ENCODE data around the gene NSUN3. TPM values are rescaled to one million over a fixed set of nuclear protein-coding genes. Genes with fewer than 3 reads are reported as not detected.
A peak's percentile ranks its signal among the peaks of the same experiment; 100 is the strongest.

NSUN3 gene
- total RNA-seq, 1 donor from 2014 or later = 18.0 TPM

GRCh38 chr3:94130690-94131089, 67.8 kb downstream of the NSUN3 start:
- H3K27me3 ChIP-seq (ENCODE audit: low read depth) = no peaks in the 10 kb centered on the region
- ATAC-seq (no peak), DNase-seq (no peak)
- no peak overlapping the region for H3K4me3 ChIP-seq
- H3K36me3 ChIP-seq = peaks cover 37% of the 10 kb centered on the region
- H3K4me1 ChIP-seq = no peaks in the 10 kb centered on the region
- H3K27ac ChIP-seq = no peak overlapping the region
- H3K9me3 ChIP-seq = no peaks in the 10 kb centered on the region
- intact Hi-C loops (cut with DNase I) = no loop called here
- TF ChIP-seq CTCF (IDR thresholded peaks at IDR 0.05) = no peak

GRCh38 chr3:94132777-94133176, 69.9 kb downstream of the NSUN3 start:
- Histone ChIP-seq H3K27me3 (ENCODE audit: low read depth) (no peaks in the 10 kb centered on the region), H3K4me1 (no peaks in the 10 kb centered on the region), H3K9me3 (no peaks in the 10 kb centered on the region), H3K4me3 (no peak overlapping the region), H3K27ac (no peak overlapping the region), H3K36me3 (peaks cover 16% of the 10 kb centered on the region)
- intact Hi-C loops (cut with DNase I) = no loop called here
- no peak for ATAC-seq
- TF ChIP-seq CTCF (IDR thresholded peaks at IDR 0.05) = no peak
- DNase-seq = no peak

GRCh38 chr3:94136133-94136532, 73.3 kb downstream of the NSUN3 start:
- no peaks in the 10 kb centered on the region for H3K4me1 ChIP-seq
- no peak for ATAC-seq
- no peaks in the 10 kb centered on the region for H3K36me3 ChIP-seq
- no peaks in the 10 kb centered on the region for H3K27me3 ChIP-seq (ENCODE audit: low read depth)
- H3K9me3 ChIP-seq = no peaks in the 10 kb centered on the region
- intact Hi-C loops (cut with DNase I) = no loop called here
- TF ChIP-seq CTCF (IDR thresholded peaks at IDR 0.05) = no peak
- no peak overlapping the region for H3K27ac ChIP-seq
- no peak overlapping the region for H3K4me3 ChIP-seq
- no peak for DNase-seq

- Histone ChIP-seq H3K4me1 (no peaks in the 10 kb centered on the region), H3K36me3 (no peaks in the 10 kb centered on the region), H3K27ac (no peak overlapping the region), H3K9me3 (no peaks in the 10 kb centered on the region), H3K27me3 (ENCODE audit: low read depth) (no peaks in the 10 kb centered on the region), H3K4me3 (no peak overlapping the region)
- TF ChIP-seq CTCF (IDR thresholded peaks at IDR 0.05) = no peak
- DNase-seq (no peak), ATAC-seq (peak in 1 of 2 donors; percentile 42)
- intact Hi-C loops (cut with DNase I) = no loop called here
Observed at GRCh38 chr3:94137377-94137776, 74.5 kb downstream of the NSUN3 start.

- intact Hi-C loops (cut with DNase I) = no loop called here
- no peak for TF ChIP-seq CTCF (IDR thresholded peaks at IDR 0.05)
- no peaks in the 10 kb centered on the region for H3K36me3 ChIP-seq
- no peak overlapping the region for H3K4me3 ChIP-seq
- DNase-seq = no peak
- no peak overlapping the region for H3K27ac ChIP-seq
- H3K4me1 ChIP-seq = no peaks in the 10 kb centered on the region
- H3K9me3 ChIP-seq = no peaks in the 10 kb centered on the region
- no peaks in the 10 kb centered on the region for H3K27me3 ChIP-seq (ENCODE audit: low read depth)
- ATAC-seq = no peak
Observed at GRCh38 chr3:94146455-94146854, 83.6 kb downstream of the NSUN3 start.

- Histone ChIP-seq H3K4me1 (no peaks in the 10 kb centered on the region), H3K27ac (no peak overlapping the region), H3K27me3 (ENCODE audit: low read depth) (no peaks in the 10 kb centered on the region), H3K36me3 (no peaks in the 10 kb centered on the region), H3K9me3 (no peaks in the 10 kb centered on the region), H3K4me3 (no peak overlapping the region)
- no peak for TF ChIP-seq CTCF (IDR thresholded peaks at IDR 0.05)
- intact Hi-C loops (cut with DNase I) = no loop called here
- no peak for ATAC-seq
- no peak for DNase-seq
Observed at GRCh38 chr3:94147012-94147411, 84.2 kb downstream of the NSUN3 start.
